ENCODE results near the gene JAKMIP1.
A peak's percentile ranks its signal among the peaks of the same experiment; 100 is the strongest.
"Not testable (repeated sequence)": the region's sequence is repeated elsewhere in the genome, so short reads cannot be mapped to it uniquely, and the experiment has no call there.

Gene JAKMIP1

GRCh38 chr4:6013564-6013963, 186.8 kb downstream of the JAKMIP1 start:
- no peak for DNase-seq (ENCODE audit: low read depth in 2 of 2)

DNA sequence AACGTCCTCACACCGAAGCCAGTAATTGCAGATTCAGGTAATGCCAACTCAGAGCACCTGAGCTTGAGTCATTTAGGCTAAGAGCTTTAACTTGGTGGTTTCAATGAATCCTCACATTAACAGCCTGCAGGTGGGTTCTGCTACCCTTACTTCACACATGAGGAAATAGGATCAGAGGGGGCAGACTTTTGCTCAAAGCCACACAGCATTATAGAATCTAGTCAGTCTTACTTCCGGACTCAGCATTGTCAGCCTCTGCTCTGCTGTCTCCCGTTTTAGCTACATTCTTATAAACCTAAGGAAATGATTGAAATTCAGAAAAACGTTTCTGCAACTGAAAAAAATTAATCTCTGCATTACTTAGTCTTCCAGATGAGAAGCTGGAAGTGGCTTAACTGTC, 188.1 kb downstream of the JAKMIP1 start:
- no peak for DNase-seq (ENCODE audit: low read depth in 2 of 2)

DNA sequence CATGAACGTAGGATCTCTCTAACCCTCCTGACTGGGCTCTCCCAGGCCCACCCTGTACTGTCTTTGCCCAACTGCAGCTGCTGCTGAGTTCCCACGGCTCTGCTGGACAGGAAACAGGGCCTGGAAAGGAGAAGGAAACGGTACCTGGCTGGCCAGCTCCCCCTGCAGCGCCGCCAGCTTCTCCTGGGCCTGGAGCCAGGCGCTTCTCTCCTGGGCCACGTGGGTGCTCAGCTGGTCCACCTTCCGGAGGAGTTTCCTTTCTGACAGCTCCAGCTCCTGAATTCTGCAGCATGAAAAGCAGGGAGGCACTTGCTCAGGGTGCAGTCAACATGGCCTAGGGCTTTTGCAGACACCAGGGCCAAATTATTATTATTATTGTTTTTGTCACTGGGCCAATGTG, 188.7 kb downstream of the JAKMIP1 start:
- DNase-seq (ENCODE audit: low read depth in 2 of 2): no peak

DNA sequence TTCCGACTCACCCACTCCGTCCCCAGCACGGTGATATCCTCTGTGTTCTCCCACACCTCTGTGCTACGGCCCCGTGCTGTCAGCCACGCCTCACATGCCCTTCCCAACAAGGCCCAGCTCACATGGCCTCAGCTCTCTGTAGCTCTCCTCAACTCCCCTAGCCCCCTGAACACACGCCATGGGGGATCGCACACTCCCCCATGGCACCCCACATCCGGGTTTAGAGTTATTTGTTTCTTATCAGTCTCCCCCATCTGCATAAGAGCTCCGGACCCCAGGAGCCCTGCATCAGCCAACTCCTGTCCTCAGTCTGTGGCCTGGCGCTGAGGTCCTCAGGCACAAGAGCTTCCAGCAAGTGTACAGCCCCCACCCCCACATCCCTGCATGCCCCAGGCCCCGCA, 189.1 kb downstream of the JAKMIP1 start:
- no peak for DNase-seq (ENCODE audit: low read depth in 2 of 2)

DNA sequence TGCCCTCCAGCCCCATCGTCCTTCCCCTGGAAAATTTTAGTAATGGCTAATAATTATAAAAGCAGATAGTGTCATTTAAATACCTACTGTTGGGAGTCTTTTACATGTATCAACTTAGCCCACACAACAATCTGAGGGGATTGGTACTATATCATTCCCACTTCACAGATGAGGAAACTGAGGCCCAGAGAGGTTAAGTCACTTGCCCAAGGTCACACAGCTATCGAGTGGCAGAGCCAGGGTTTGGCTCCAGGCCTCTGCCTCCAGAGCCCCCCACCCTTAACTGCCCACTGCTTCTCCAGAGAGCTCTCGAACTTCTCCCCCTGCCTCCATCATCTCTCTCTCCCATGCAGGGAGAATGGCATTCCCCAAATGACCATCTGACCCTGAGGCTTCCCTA, 189.6 kb downstream of the JAKMIP1 start:
- DNase-seq (ENCODE audit: low read depth in 2 of 2): no peak

GRCh38 chr4:6009452-6009851, 190.9 kb downstream of the JAKMIP1 start:
- no peak for DNase-seq (ENCODE audit: low read depth in 2 of 2)

DNA sequence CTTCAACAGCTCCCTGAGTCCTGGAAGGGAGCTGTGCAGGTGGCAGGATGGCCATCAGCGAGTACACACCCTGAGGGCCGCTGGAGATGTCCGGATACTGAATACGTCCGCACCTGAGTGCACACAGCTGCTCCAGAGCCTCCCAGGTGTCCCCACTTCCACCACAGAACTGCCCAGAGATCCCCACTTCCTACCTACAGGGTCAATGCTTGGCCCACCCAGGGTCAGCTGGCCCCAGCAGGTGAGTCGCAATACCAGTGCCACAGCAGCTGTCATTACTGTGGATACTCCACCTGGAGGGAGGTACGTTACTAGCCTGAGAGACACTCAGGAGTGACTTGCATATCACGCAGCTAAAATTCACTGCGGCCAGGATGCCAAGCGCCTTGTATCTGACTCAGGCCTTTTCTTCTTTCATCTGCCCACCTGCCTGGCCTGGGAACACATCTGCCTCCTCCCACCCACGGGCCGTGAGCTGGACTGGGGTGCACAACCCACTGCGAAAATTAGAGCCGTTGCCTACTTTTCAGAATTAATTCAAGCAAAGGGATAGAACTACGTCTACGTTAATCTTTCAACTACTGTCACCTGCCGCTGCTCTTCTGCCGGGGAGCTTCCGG, 191.5 kb downstream of the JAKMIP1 start:
- no peak for DNase-seq (ENCODE audit: low read depth in 2 of 2)

DNA sequence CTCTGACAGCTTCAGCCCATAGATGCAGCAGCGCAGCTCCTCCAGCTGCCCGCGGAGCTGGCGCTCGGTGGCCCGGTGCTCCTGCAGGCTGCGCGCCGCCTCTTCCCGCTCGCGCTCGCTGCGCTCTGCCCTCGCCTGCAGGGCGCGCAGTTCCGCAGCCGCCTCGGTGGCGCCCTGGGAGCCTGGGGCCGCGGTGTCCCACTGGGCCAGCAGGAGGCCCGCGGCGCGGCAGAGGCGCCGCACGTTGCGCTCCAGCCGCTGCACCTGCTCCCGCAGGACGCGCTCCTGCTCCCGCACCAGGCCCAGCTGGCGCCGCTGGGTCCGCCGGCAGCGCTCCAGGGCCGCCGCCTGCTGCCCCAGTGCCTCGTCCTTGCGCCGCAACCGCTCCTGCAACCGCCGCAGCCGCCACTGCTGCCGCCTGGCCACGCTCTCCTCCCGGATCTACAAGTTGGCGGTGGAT, 192.2 kb downstream of the JAKMIP1 start:
- DNase-seq (ENCODE audit: low read depth in 2 of 2): no peak

DNA sequence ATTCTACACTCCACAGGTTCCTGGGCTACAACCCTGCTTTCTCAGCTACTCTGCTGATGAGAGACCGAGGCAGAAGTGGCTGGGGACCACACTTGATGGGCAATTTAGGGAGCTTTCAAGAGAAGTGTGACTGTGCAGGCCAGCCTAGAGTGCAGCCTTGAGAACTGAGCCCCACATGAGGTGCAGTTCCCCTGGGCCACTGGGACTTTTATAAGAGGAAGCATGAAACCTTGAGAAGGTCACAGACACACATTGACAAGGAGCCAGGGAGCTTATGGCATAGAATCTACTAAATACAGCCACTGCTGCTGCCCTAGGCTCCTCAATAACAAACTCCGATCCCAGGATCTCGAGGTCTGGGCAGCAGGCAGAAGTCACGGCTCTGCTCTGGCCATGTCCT, 195.2 kb downstream of the JAKMIP1 start:
- no peak for DNase-seq (ENCODE audit: low read depth in 2 of 2)

DNA sequence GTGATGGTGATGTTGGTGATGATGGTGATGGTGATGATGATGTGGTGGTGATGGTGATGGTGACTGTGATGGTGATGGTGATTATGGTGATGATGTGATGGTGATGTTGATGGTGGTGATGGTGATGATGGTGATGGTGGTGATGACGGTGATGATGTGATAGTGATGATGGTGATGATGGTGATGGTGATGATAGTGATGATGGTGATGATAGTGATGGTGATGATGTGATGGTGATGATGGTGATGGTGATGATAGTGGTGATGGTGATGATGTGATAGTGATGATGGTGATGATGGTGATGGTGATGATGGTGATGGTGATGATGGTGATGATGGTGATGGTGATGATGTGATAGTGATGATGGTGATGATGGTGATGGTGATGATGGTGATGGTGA, 196.9 kb downstream of the JAKMIP1 start:
- DNase-seq (ENCODE audit: low read depth in 2 of 2): not testable (repeated sequence)

DNA sequence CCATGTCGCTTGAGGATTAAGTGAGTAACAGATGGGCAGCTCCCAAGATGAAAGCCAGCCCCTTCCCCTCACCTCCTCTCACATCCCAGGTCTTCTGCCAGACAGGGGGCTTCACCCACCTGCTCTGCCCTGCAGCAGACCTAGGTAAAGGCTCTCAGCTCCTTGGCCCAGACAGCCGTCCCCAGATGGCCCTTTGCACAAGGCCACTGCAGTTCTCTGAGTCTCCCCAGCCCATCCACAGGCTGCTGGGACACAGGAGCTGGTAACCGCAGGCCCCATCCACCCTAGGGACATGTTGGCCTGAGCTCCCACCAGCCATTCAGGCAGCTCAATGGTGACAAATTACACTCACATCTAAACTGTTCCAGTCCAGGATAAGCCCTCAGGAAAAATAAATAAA, 197.4 kb downstream of the JAKMIP1 start:
- DNase-seq (ENCODE audit: low read depth in 2 of 2): no peak

GRCh38 chr4:6002492-6002833, 197.9 kb downstream of the JAKMIP1 start:
- DNase-seq (ENCODE audit: low read depth in 2 of 2): no peak

DNA sequence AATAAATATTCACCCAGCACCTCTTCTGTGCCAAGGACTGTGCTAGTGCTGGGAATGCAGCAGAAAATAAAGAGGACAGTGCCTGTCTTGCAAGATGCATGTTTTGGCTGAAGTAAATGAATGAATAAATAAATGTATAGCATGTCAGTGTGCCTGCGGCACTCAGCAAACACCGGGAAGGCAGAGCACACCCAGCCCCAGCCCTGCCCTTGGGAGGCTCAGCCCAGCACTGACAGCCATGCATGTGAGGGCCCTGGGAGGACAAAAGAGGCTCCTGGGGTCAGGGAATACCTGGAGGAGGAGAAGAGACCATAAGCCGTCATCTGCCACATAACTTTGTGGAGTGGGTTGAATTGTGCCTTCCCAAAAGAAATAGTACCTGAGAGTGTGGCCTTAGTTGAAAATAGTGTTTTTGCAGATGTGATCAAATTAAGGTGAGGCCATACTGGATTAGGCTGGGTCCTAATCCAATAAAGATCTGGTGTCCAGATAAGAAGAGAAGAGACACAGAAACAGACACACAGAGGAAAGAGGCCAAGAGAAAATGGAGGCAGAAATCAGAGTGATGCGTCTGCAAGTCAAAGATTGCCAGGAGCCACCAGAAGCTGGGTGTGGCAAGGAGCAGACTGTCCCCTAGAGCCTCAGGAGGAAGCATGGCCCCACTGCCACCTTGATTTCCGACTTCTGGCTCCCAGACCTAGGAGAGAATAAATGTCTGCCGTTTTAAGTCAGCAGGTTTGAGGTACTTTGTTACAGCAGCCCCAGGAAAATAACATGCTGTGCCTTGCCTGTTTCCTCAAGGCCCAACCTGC, 198.5 kb downstream of the JAKMIP1 start:
- no peak for DNase-seq (ENCODE audit: low read depth in 2 of 2)

- DNase-seq (ENCODE audit: low read depth in 2 of 2): no peak
These were observed 200.5 kb downstream of the JAKMIP1 start for GRCh38 chr4:5999830-6000365.

- DNase-seq (ENCODE audit: low read depth in 2 of 2): no peak
These were observed 201.0 kb downstream of the JAKMIP1 start for GRCh38 chr4:5999356-5999755.

GRCh38 chr4:5998333-5998936, 201.9 kb downstream of the JAKMIP1 start:
- DNase-seq (ENCODE audit: low read depth in 2 of 2): peak; percentile 6 to 7

DNA sequence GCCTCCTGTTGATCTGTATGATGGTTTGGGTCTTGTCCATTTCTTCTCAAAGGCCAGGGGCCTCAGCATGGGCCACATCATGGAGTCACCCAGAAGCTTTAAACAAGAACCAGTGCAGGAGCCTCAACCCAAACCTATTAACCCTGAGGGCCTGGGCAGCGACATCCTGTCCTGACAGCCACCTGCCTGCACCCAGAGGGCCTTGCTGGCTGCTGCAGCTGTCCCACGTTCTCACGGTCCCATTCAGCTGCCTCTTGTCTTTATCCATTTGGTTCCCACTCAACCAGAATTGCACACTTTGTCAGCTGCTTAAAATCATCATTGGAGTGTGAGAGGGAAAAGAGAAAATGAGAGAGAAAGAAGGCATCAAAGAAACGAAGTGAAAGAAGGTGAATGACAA, 203.7 kb downstream of the JAKMIP1 start:
- DNase-seq (ENCODE audit: low read depth in 2 of 2): no peak

DNA sequence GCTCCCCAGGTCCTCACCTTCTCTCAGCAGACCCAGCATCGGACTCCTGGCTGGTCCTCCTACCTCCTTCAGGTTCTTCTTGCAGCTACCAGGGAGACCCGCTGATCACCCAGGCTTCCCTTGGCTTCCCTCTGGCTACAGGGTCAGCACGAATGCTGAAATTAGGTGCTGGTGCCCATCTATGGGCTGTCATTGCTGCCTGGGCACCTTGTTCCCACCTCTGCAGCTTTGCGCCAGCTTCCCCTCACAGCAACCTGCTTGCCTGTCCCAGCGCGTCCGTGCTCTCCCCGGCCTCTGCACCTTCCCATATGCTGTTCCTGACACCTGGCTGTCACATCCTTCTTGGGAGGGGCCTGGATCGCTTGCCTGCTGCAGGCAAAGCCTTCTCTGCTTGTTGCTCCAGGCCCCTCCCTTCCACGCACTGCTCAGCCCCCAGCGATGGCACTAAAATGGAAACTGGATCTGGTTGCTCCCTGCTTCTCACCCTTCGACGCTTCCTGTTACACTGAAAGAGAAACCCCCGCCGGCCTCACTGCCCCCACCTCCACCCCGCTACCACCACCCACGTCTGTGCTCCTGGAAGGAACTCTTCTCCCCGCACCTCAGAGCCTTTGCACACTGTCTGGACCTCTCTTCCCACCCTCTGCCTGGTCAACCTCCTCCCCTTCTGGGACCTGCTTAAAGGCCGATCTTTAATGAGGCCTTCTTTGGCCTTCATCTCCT, 204.3 kb downstream of the JAKMIP1 start:
- DNase-seq (ENCODE audit: low read depth in 2 of 2): no peak

GRCh38 chr4:5993876-5994811, 206.2 kb downstream of the JAKMIP1 start:
- no peak for DNase-seq (ENCODE audit: low read depth in 2 of 2)

DNA sequence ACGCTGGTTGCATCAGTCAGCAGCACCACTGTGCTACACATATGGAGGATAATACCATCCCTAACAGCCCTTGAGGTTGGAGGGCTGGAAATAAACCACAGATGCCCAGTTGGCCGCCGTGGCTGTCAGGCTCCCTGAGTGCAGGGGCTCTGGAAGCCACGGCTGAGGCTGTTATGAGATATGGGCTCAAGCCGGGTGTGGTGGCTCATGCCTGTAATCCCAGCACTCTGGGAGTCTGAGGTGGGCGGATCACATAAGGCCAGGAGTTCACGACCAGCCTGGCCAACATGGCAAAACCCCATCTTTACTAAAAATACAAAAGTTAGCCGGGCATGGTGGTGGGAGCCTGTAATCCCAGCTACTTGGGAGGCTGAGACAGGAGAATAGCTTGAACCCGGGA, 207.0 kb downstream of the JAKMIP1 start:
- DNase-seq (ENCODE audit: low read depth in 2 of 2): not testable (repeated sequence)

GRCh38 chr4:5992828-5993321, 207.5 kb downstream of the JAKMIP1 start:
- DNase-seq (ENCODE audit: low read depth in 2 of 2): no peak
